IMR-90 (cell line): ENCODE measurements around the gene WBP1L. TPM values are rescaled to one million over a fixed set of nuclear protein-coding genes. Genes with fewer than 3 reads are reported as not detected.

ENCODE experiments used
- ATAC-seq: fragments of 200-7000 bp; cut with Tn5 transposase; 2 replicates; pipeline ENCODE4 v1.9.1; 2020; ENCODE audit warnings: low read depth, mild to moderate bottlenecking, moderate library complexity
- BruUV-seq: library from RNA; stranded (reverse); fragments of 400-500 nt; replicated peaks from 2 replicates; lab custom pipeline; 2021; lab: Mats Ljungman, UMichigan
- CTCF ChIA-PET: fragments of 300-600 bp; formaldehyde crosslinking; extraction: SDS; loops from one replicate; lab custom pipeline; 2021; ENCODE audit warnings: antibody characterized with exemption; lab: Yijun Ruan, JAX
- POLR2A ChIA-PET: fragments of 300-600 bp; sonication (Branson Sonifier 250); formaldehyde crosslinking; loops from one replicate; lab custom pipeline; 2022; ENCODE audit warnings: antibody characterized with exemption; ENCODE audit not compliant: unreplicated experiment; lab: Charles Lee
- DNase-seq: peaks from one replicate; pipeline ENCODE4 v3.0.0; 2013
- H2AFZ ChIP-seq: replicated peaks from 2 replicates; pipeline ENCODE3; 2013; ENCODE audit warnings: low read length, mild to moderate bottlenecking; ENCODE audit not compliant: poor library complexity
- H2AK5ac ChIP-seq: 2 replicates; pipeline ENCODE4 v1.6.1; 2013; ENCODE audit warnings: low read depth, low read length, inconsistent platforms
- H2AK9ac ChIP-seq: replicated peaks from 2 replicates; pipeline ENCODE3; 2013; ENCODE audit warnings: mild to moderate bottlenecking, low read depth, low read length, moderate library complexity; ENCODE audit not compliant: poor library complexity
- H2BK120ac ChIP-seq: 2 replicates; pipeline ENCODE4 v1.6.1; 2013; ENCODE audit warnings: low read depth, low read length, inconsistent platforms
- H2BK15ac ChIP-seq: 3 replicates; pipeline ENCODE4 v1.6.1; 2013; ENCODE audit warnings: low read depth, low read length, inconsistent platforms
- H2BK20ac ChIP-seq: 2 replicates; pipeline ENCODE4 v1.6.1; 2013; ENCODE audit warnings: low read depth, mild to moderate bottlenecking, inconsistent platforms, low read length, moderate library complexity
- H2BK5ac ChIP-seq: 2 replicates; pipeline ENCODE4 v1.6.1; 2013; ENCODE audit warnings: mild to moderate bottlenecking, low read depth, low read length, inconsistent platforms; ENCODE audit not compliant: poor library complexity, severe bottlenecking
- H3K14ac ChIP-seq: replicated peaks from 2 replicates; pipeline ENCODE4 v1.6.1; 2013; ENCODE audit warnings: low read depth, low read length, inconsistent platforms
- H3K18ac ChIP-seq: 2 replicates; pipeline ENCODE4 v1.6.1; 2013; ENCODE audit warnings: low read depth, low read length, control low read depth
- H3K23ac ChIP-seq: 2 replicates; pipeline ENCODE4 v1.6.1; 2013; ENCODE audit warnings: low read depth, low read length, inconsistent platforms
- H3K27ac ChIP-seq: 2 replicates; pipeline ENCODE4 v1.5.1; 2013; ENCODE audit warnings: mild to moderate bottlenecking, control low read depth, low read length; ENCODE audit not compliant: insufficient read depth
- H3K27me3 ChIP-seq: 2 replicates; pipeline ENCODE4 v1.6.1; 2013; ENCODE audit warnings: low read length; ENCODE audit not compliant: control insufficient read depth, insufficient read depth
- H3K36me3 ChIP-seq: 2 replicates; pipeline ENCODE4 v1.6.1; 2013; ENCODE audit warnings: low read length, mixed read lengths; ENCODE audit not compliant: control insufficient read depth, insufficient read depth
- H3K4ac ChIP-seq: 2 replicates; pipeline ENCODE4 v1.6.1; 2013; ENCODE audit warnings: low read depth, low read length, inconsistent platforms
- H3K4me1 ChIP-seq: 2 replicates; pipeline ENCODE4 v1.6.1; 2013; ENCODE audit warnings: low read length, mixed read lengths; ENCODE audit not compliant: control insufficient read depth, insufficient read depth
- H3K4me2 ChIP-seq: 2 replicates; pipeline ENCODE4 v1.6.1; 2013; ENCODE audit warnings: low read depth, mild to moderate bottlenecking, control low read depth, low read length, moderate library complexity
- H3K4me3 ChIP-seq: 2 replicates; pipeline ENCODE4 v1.5.1; 2013; ENCODE audit warnings: low read depth, mild to moderate bottlenecking, control low read depth, low read length, moderate library complexity; ENCODE audit not compliant: insufficient read depth
- H3K56ac ChIP-seq: 2 replicates; pipeline ENCODE4 v1.6.1; 2013; ENCODE audit warnings: low read length, inconsistent platforms; ENCODE audit not compliant: insufficient read depth; ENCODE audit errors: extremely low read depth
- H3K79me1 ChIP-seq, 2 experiments: 2 replicates each; pipeline ENCODE4 v1.6.1; 2013; ENCODE audit warnings: low read length in 2 of 2, inconsistent platforms in 1 of 2, low read depth in 1 of 2
- H3K9ac ChIP-seq: 2 replicates; pipeline ENCODE4 v1.6.1; 2013; ENCODE audit warnings: low read depth, low read length, control low read depth
- H3K9me1 ChIP-seq: 2 replicates; pipeline ENCODE4 v1.6.1; 2013; ENCODE audit warnings: low read length, inconsistent platforms; ENCODE audit not compliant: insufficient read depth
- H3K9me3 ChIP-seq: 2 replicates; pipeline ENCODE4 v1.6.1; 2013; ENCODE audit warnings: low read length; ENCODE audit not compliant: control insufficient read depth, insufficient read depth
- H4K20me1 ChIP-seq: 2 replicates; pipeline ENCODE4 v1.6.1; 2013; ENCODE audit warnings: low read length, inconsistent platforms; ENCODE audit not compliant: insufficient read depth
- H4K5ac ChIP-seq: 2 replicates; pipeline ENCODE4 v1.6.1; 2013; ENCODE audit warnings: mild to moderate bottlenecking, low read depth, low read length, control low read depth
- H4K8ac ChIP-seq, 2 experiments: 2 replicates each; pipeline ENCODE4 v1.6.1; 2013; ENCODE audit warnings: low read depth in 2 of 2, low read length in 2 of 2, control low read depth in 1 of 2, inconsistent platforms in 1 of 2
- H4K91ac ChIP-seq: 2 replicates; pipeline ENCODE4 v1.6.1; 2013; ENCODE audit warnings: low read depth, low read length, inconsistent platforms; ENCODE audit not compliant: insufficient read depth
- BHLHE40 ChIP-seq: fragments of 150-350 bp; IDR thresholded peaks from 2 replicates; pipeline ENCODE4 v1.6.1; 2016; ENCODE audit warnings: mild to moderate bottlenecking, low read depth, low read length
- CEBPB ChIP-seq: IDR thresholded peaks from 2 replicates; pipeline ENCODE4 v1.6.1; 2012; ENCODE audit warnings: low read depth, low read length, improper control_type of control experiment
- FOS ChIP-seq: fragments of 150-350 bp; IDR thresholded peaks from 2 replicates; pipeline ENCODE4 v1.6.1; 2016; ENCODE audit warnings: low read depth, low read length
- MAFK ChIP-seq: IDR thresholded peaks from 2 replicates; pipeline ENCODE4 v1.6.1; 2012; ENCODE audit warnings: low read depth, low read length, improper control_type of control experiment
- MAZ ChIP-seq: IDR thresholded peaks from 2 replicates; pipeline ENCODE4 v1.6.1; 2012; ENCODE audit warnings: low read depth, mild to moderate bottlenecking, low read length, improper control_type of control experiment, moderate library complexity, borderline replicate concordance
- MXI1 ChIP-seq: IDR thresholded peaks from 2 replicates; pipeline ENCODE4 v1.6.1; 2012; ENCODE audit warnings: low read depth, mild to moderate bottlenecking, low read length, moderate library complexity, borderline replicate concordance
- NFE2L2 ChIP-seq: fragments of 150-350 bp; IDR thresholded peaks from 2 replicates; pipeline ENCODE4 v1.6.1; 2016; ENCODE audit warnings: low read depth, mild to moderate bottlenecking, low read length
- POLR2A ChIP-seq: IDR thresholded peaks from 2 replicates; pipeline ENCODE4 v1.6.1; 2012; ENCODE audit warnings: mild to moderate bottlenecking, low read depth, low read length
- RAD21 ChIP-seq: IDR thresholded peaks from 2 replicates; pipeline ENCODE4 v1.6.1; 2012; ENCODE audit warnings: low read length, improper control_type of control experiment
- RCOR1 ChIP-seq: IDR thresholded peaks from 2 replicates; pipeline ENCODE4 v1.6.1; 2012; ENCODE audit warnings: mild to moderate bottlenecking, low read length, improper control_type of control experiment; ENCODE audit not compliant: insufficient replicate concordance
- RFX5 ChIP-seq: IDR thresholded peaks from 2 replicates; pipeline ENCODE4 v1.8.0; 2012; ENCODE audit warnings: low read depth, mild to moderate bottlenecking, low read length, moderate library complexity
- SMC3 ChIP-seq: fragments of 150-350 bp; IDR thresholded peaks from 2 replicates; pipeline ENCODE4 v1.6.1; 2016; ENCODE audit warnings: low read depth, mild to moderate bottlenecking, antibody characterized with exemption, low read length, moderate library complexity
- WGBS, 2 experiments: methylation state at CpG; one replicate each; pipeline versions ENCODE4 v1.1.5 to v1.1.7; 2013; ENCODE audit warnings: missing lambda C conversion rate in 2 of 2; ENCODE audit not compliant: insufficient read length in 1 of 2; ENCODE audit errors: extremely low coverage in 2 of 2; 5-methylcytosine and 5-hydroxymethylcytosine counted together
- dilution Hi-C: fragments of 300-500 bp; cut with HindIII; formaldehyde crosslinking; loops from one replicate; pipeline ENCODE4 v1.14.3; 2018; ENCODE audit warnings: low sequenced_read_pairs; ENCODE audit not compliant: unreplicated experiment
- in situ Hi-C: fragments of 300-500 bp; cut with MboI; formaldehyde crosslinking; loops from 3 replicates; pipeline ENCODE4 v1.14.3; 2019; ENCODE audit warnings: low sequenced_read_pairs, inconsistent platforms, mixed read lengths
- intact Hi-C: fragments of 100-400 bp; cut with micrococcal nuclease; formaldehyde crosslinking; loops from 2 replicates; pipeline ENCODE4 v1.10.0; 2022
- polyA plus RNA-seq, 3 experiments: library from polyadenylated mRNA; depleted of rRNA; stranded (reverse); fragments of >200 nt; gene quantifications; 2 replicates each; pipeline ENCODE4 v1.2.3, GENCODE V29; 2012; ENCODE audit warnings: low replicate concordance in 1 of 3
- total RNA-seq: library from RNA; depleted of rRNA; stranded (reverse); fragments of >200 nt; gene quantifications from 2 replicates; pipeline ENCODE4 v1.2.3, GENCODE V29; 2012
- TF ChIP-seq, protein P1 (sequence below): fragments of 150-350 bp; IDR thresholded peaks from 2 replicates; pipeline ENCODE4 v1.6.1; 2017; ENCODE audit warnings: mild to moderate bottlenecking, antibody characterized with exemption, low read length, low read depth
- TF ChIP-seq, protein P2 (sequence below): fragments of 150-350 bp; IDR thresholded peaks from 2 replicates; pipeline ENCODE4 v1.6.1; 2016; ENCODE audit warnings: low read depth, mild to moderate bottlenecking, low read length, moderate library complexity, borderline replicate concordance

The WBP1L gene
- total and polyA plus RNA-seq, 2 of the 4 experiments (the other 2 are of a cell fraction) = 20.7 to 31.0 TPM

DNA sequence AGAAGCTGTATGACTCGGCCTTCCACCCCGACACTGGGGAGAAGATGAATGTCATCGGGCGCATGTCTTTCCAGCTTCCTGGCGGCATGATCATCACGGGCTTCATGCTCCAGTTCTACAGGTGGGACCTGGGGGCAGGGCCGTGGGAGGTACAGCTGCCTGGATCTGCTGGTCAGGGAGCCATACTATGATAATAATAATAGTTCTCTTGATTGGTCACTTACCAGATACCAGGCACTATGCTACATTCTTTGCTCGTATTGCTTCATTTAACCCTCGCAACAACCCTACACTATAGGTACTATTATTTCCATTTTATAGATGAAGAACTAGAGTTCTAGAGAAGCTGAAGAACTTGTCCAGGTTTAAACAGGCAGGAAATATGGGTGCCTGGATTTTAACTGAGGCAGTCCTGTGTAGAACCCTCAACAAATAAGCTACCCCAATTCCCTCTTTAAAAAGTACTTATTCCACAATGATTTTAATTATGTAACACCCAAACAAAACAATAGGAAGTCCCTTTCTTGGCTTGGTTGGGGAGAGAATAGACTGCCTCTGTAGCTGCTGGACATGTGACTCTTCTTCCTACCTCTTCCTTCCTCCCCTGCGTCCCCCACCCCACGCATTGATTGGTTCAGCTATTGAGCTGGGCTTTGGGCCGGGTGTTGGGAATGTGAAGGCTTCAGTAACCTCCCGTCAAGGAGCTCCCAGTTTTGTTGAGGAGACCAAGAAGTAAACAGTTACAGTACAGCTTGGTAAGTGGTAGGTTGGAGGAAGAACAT, 16.5 kb upstream of the WBP1L start:
- Histone ChIP-seq H3K14ac (no peak overlapping the region), H3K9me1 (peaks cover 6% of the 10 kb centered on the region; the same call in 1 of the 2 replicates), H3K4me1 (peaks cover 2% of the 10 kb centered on the region; the same call in 1 of the 2 replicates), H3K56ac (no peak overlapping the region), H3K79me1 (peaks cover 0 to 9% of the 10 kb centered on the region in 2 experiments; a peak in 2 of 4 replicates), H4K8ac (no peak overlapping the region), H3K9me3 (no peaks in the 10 kb centered on the region), H2BK5ac (no peak overlapping the region), H3K18ac (no peak overlapping the region), H3K27me3 (no peaks in the 10 kb centered on the region), H2AK5ac (no peak overlapping the region), H3K9ac (no peak overlapping the region), H2BK20ac (no peak overlapping the region), H3K27ac (no peak overlapping the region), H4K91ac (no peak overlapping the region), H3K36me3 (peaks cover 9% of the 10 kb centered on the region), H2BK120ac (no peak overlapping the region), H2AFZ (peak overlapping the region; percentile 14), H4K5ac (no peak overlapping the region), H3K4ac (no peak overlapping the region), H3K4me3 (no peak overlapping the region), H4K20me1 (no peaks in the 10 kb centered on the region; the same call in 1 of the 2 replicates), H2BK15ac (no peak overlapping the region), H3K4me2 (no peak overlapping the region), H3K23ac (no peak overlapping the region), H2AK9ac (no peak overlapping the region)
- no TSS peak for BruUV-seq
- 84% methylated on average over 6 of the region's 13 CpGs; no CpG with 5 or more reads in 1 of the 2 experiments for WGBS, 2 experiments
- POLR2A ChIA-PET = no interaction called here
- ATAC-seq (no peak), DNase-seq (no peak)
- in situ Hi-C loops (loop anchor here (5.0 kb wide), 1 partner anchor 175 kb away; no protein-coding TSS in a partner anchor), intact Hi-C loops (loop anchor here (10.0 kb wide), 1 partner anchor 518 kb away; the partner anchor contains the start of gene RPEL1), dilution Hi-C loops (no loop called here)
- CTCF ChIA-PET = interaction anchor here (2.8 kb wide), 1 partner anchor 174 kb away, joined by 10 read pairs; no protein-coding TSS in a partner anchor
- TF ChIP-seq CEBPB = no peak
- no peak for TF ChIP-seq MAFK
- TF ChIP-seq MAZ = no peak
- TF ChIP-seq BHLHE40 = no peak
- TF ChIP-seq, protein P1, sequence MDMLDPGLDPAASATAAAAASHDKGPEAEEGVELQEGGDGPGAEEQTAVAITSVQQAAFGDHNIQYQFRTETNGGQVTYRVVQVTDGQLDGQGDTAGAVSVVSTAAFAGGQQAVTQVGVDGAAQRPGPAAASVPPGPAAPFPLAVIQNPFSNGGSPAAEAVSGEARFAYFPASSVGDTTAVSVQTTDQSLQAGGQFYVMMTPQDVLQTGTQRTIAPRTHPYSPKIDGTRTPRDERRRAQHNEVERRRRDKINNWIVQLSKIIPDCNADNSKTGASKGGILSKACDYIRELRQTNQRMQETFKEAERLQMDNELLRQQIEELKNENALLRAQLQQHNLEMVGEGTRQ = no peak
- TF ChIP-seq NFE2L2 = no peak
- no peak for TF ChIP-seq MXI1
- TF ChIP-seq RFX5 = no peak
- TF ChIP-seq RCOR1 = no peak
- no peak for TF ChIP-seq POLR2A
- TF ChIP-seq, protein P2, sequence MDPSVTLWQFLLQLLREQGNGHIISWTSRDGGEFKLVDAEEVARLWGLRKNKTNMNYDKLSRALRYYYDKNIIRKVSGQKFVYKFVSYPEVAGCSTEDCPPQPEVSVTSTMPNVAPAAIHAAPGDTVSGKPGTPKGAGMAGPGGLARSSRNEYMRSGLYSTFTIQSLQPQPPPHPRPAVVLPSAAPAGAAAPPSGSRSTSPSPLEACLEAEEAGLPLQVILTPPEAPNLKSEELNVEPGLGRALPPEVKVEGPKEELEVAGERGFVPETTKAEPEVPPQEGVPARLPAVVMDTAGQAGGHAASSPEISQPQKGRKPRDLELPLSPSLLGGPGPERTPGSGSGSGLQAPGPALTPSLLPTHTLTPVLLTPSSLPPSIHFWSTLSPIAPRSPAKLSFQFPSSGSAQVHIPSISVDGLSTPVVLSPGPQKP = no peak
- no peak for TF ChIP-seq FOS
- no peak for TF ChIP-seq SMC3
- no peak for TF ChIP-seq RAD21
